Activated naive CD8-positive, alpha-beta T cell treated with anti-CD3 and anti-CD28 coated beads, Interleukin-2, amount 50 U/mL, for 16 hours (primary cell): Measurements from ENCODE around the gene GALNT2.

Experiments
- DNase-seq: peaks from one replicate; pipeline ENCODE4 v3.0.0-alpha.2; 2020; ENCODE audit warnings: low read depth, low spot score

The GALNT2 gene

DNA sequence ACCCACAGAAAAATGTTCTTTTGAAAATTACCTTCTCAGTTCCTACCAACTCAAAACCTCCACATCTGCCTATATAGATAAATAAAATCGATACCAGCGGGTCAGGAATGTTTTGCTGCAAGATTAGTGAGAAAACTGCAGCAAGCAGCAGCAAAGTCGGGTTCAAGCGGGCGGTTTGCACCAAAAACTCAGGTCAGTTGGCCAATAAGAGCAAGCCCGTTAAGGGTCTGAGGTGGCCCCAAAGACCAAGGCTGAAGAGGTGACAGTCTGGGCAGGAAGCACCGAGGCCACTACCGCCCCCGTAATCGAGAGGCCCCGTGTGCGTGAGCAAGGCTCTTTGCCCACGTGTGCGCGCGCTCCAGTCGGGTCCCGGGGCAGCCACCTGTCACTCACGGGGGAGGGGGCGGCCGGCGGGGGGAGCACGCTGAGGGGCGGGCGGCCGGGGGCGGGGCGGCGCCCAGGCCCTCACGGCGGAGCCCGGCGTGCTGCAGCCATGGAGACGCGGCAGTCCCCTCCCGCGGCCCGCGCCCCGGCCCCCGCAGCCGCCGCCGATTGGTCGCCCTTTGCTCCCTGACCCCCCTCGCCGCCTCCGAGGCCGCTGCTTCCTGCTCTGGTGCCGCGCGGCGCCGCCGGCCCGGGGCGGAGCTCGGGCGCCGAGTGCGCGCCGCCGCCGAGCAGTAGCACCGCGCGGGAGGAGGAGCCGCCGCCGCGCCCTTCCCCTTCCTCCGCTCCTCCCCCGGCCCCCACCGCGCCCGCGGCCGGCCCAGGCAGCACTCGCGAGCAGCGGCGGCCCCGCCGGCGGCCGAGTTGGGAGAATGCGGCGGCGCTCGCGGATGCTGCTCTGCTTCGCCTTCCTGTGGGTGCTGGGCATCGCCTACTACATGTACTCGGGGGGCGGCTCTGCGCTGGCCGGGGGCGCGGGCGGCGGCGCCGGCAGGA is at the start of gene GALNT2:
Gene GALNT2, plus strand, starts transcription at position 773 of the 939 bp plus-strand sequence. Its CDS starts 43 bp downstream, at position 816.
- peak; percentile 78 for DNase-seq

DNA sequence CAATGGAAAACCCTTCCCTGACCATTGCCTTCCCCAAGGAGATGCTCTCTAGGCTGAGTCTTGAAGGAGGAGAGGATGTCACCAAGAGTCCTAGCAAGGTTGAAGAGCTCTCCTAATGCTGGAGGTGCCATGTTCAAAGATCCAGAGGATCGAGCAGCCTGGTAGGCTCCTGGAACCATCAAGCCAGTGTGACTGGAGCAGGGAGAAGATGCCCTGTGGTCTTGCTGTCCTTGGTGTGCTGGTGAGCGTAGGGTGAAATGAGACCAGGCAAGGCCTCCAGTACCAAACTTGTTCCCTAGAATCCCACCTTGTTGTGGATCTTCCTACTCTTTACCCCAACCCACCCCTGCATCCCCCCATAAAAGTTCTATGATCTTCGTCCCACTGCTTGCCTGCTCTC is 46.6 kb upstream of the GALNT2 start:
- no peak for DNase-seq

DNA sequence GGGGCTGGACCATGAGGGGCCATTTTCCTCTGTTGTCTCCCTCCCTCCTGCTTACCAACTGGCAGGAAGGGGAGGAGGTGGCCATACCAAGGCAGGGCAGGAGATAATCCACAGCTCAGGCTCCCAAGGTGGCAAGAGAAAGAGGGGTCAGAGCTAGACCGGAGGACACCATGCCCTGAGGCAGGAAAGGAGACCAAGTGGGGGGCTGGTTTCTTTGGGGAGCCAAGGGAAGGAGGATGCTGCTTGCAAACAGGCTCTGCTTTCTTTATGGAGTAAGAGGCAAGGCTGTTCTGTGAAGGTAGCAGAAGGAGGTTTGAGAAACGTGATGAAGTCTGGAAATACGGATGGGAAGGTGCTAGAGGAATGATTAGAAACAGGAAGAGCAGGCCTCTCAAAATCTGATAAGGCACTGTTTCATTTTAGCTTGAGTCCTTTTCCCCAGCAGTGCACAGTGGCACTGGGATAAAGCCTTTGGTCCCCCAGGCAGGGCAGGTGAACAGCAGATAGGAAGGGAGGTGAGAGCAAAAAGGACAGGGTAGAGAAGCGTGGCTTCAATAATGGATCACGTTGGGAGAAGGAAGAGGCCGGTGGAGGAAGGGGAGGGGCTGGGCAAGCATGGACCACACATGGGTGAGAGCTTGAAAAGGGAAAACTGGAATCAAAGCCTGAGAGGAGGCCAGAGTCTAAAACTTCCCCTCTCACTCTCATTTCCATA is 44.2 kb upstream of the GALNT2 start:
- no peak for DNase-seq

DNA sequence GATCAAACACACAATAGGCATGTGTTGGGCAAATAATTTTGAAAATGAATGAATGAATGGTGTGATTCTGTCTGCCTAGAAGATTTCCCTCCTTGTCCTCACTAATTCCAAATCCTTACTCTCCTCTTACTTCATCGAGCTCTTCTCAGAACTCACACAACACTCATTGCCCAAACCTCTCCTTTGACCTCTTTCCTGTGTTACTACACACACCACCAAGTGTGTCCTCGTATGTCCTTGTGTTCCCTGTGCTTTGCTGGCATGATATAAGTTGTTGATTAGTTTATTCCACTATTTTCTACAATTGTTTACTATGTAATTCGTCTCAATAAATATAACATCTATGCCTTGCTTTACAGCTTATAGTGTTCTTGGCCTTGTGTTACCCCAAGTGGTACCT is 41.4 kb upstream of the GALNT2 start:
- DNase-seq: no peak

DNA sequence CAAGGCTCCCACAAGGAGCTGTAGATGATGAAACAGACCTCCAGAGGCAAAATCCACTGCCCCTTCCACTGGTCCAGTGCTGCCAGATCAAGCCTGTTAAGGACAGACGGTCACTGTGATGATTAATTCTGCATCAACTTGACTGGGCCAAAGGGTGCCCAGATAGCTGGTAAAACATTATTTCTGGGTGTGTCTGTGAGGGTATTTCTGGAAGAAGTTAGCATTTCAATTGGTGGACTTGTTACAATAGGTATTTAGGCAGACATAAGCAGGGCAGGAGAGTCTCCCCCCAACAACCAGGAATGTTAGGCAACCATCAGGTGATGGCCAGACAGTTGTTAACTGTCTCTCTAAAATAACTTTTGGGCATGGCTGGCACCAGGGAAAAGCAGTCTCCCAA is 40.9 kb upstream of the GALNT2 start:
- no peak for DNase-seq

DNA sequence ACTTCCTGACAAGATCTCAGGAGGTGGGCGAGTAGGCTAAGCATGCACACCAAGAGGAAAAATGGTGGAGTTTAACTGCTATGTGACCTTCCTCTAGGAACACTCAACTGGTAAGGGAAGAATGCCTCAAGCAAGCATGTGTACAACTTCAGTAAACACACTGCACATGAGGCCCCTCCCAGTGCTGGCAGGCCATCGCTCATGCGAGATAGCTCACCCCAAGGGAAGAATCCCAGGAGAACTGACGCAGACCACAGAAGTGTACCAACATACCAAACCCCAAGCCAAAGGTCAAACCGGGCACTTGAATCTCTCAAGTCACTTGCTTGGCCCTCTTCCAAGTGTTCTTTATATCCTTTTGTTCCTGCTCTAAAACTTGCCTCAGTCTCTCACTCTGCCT is 40.5 kb upstream of the GALNT2 start:
- DNase-seq: no peak

DNA sequence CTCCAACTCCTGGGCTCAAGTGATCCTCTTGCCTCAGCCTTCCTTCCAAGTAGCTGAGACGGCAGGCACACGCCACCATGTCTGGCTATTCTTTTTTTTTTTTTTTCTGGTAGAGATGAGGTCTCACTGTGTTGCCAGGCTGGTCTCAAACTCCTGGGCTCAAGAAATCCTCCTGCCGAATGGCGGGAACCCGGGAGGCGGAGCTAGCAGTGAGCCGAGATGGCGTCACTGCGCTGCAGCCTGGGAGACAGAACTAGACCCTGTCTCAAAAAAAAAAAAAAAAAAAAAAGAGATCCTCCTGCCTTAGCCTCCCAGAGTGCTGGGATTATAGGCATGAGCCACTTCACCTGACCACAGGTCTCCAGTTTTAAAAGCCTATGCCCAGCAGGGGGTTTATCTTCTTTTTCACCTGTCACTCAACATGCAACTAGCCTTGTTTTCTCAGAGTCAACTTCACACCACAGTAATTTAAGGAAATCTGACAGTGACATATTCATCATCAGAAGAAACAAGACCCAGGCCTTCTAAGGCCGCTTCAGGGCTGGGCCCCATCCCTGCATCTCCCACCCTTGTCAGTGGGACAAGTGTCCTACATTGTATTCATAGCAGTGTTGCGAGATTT is 38.3 kb upstream of the GALNT2 start:
- no peak for DNase-seq

DNA sequence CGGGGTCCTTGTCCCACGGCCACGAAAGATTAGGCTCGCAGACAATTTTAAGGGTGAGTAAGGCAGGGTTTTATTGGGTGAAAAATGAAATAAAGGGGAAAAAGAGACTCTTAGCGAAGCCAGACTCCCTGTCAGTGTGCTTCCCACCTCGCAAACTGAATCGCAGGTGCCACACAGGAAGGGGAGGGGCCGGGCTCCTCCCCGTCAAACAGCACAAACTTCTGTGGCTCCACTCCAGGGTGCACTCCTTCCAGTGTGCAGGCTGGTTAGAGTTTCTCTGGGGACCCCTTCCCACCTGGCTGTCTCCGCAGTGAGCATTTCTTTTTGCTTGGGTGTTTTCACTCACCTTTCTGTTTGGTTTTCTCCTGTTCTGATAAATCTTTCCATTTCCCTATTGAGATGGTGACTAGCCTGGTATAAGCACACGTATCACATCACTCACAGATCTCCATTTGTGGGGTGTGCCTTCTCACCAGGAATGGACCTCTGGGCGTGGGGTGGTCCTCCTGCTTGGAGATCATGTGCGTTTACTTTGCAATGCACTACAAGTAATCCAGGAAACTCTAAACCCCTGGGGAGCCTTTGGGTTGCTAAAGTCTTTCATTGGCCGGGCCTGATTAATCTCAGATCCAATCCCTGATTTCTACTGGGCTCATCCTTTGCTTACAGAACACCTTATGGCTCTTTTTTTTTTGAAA is 37.6 kb upstream of the GALNT2 start:
- no peak for DNase-seq

DNA sequence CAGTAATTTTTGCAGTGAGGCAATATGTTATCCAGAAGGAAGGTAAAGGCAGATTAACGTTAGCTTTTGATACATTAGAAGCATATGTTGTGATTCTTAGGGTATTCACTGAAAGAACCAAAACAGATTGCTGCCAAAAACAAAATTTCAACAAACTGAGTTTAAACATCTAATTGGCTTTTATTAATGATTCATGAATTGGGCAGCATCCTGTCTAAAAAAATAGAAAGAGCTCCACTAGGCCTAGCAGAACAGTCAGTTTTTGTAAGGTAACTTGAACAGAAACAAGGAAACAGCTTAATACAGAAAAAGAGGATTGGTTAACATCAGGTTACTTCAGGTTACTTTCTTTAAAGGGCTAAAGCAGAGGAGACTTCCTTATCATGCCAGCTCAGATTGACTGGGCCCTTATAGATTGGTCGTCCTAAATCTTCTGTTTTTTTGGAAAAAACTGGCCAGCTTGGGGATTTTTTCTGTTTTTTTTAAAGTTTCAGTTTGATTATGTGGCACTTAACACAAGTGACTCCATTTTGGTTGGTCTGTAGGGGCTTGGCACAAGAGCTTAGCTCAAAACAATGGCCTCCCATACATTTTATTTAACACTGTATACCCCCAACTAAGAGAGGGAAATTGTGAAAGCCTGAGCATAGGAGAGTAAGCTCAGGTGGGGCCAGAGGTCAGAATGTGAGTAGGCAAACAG is 36.8 kb upstream of the GALNT2 start:
- DNase-seq: no peak

DNA sequence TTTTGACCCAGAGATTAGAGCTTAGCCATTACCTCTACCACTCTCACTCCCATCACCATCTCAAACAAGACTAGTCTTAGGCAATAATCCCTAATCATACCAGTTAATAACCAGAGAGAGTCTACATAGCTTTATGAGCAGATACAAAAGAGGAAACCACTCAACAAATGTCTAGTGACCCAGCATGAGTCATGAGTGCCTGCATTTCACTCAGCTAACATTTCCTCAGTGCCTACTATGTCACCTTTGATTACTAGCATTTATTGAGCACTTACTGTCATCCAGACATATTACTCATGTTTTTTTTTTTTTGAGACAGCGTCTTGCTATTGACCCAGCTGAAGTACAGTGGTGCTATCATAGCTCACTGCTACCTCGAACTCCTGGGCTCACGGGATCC is 35.9 kb upstream of the GALNT2 start:
- no peak for DNase-seq

DNA sequence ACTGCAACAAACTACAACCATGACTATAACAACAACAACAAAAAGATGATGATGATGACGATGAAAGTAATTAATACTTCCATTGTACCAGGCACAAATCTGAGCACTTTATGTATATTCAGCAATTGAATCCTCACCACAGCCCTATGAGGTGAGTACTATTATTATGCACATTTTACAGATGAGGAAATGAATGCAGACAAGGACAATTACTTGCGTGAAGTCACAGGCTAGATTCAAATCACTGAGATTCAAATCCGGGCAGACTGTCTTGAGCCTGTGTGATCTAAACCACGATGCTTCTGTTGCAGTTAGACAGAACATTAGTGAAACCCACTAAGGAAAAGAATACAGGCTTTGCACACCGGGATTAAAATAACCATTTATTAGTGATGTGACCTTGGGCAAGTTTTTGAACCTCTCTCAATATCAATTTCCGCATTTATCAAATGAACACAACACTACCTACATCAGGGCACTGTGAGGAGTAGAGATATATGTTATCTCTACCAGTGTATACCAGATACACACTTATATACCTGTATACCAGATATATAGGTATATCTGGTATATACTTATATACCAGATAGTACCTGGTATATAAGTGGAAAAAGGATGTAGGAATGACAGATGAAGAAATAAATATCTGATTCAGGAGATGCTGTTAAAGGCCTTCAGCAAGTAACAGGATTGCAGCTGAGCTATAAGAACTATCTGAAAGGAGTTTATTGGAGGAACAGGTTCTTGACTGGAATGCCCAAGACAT is 34.3 kb upstream of the GALNT2 start:
- no peak for DNase-seq

DNA sequence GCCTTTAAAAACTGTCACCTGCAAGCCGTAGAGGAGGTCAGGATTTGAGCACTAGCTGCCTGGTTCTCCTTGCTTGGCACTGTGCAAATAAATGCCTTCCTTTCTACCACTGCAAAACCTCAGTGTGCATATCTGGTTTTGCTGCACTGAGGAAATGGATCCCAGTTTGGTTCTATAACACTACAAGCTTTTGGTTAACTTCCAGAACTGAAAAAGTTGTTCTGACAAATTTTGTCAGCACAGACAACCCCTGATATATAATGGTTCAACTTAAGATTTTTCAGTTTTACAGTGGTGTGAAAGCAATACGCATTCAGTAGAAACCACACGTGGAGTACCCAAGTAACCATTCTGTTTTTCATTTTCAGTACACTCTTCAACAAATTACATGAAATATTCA is 29.8 kb upstream of the GALNT2 start:
- DNase-seq: no peak

DNA sequence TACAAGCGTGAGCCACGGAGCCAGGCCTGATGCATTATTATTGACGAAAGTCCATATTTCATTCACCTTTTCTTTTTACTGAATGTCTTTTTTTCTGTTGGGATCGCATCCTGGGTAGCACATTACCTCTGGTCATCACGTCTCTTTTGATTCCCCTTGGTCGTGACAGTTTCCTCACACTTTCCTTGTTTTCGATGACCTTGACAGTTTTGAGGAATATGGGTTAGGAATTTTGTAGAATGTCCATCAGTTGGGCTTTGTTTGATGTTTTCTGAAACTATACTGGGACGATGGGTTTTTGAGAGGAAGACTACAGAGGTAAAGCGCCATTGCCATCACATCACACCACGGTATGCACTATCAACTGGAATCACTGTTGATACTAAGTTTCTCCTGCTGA is 26.6 kb upstream of the GALNT2 start:
- DNase-seq: no peak

DNA sequence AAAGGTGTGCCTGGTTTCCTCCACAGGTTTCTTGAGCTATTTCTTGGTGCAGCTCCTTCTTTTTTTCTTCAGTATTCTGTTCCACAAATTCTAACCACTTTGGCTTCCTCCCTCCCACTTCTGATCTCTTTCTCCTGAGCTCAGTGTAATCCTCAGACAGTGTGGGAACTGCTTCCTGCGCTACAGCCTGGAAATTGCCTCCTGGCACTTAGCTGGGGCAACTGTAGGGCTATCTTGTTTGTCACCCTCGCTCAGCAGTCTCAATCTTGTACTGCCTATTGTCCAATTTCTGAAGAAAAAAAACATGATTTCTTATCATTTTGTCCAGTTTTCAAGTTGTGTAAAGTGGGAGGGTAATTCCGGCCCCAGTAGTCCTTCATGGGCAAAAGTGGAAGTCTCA is 24.0 kb upstream of the GALNT2 start:
- DNase-seq: no peak

DNA sequence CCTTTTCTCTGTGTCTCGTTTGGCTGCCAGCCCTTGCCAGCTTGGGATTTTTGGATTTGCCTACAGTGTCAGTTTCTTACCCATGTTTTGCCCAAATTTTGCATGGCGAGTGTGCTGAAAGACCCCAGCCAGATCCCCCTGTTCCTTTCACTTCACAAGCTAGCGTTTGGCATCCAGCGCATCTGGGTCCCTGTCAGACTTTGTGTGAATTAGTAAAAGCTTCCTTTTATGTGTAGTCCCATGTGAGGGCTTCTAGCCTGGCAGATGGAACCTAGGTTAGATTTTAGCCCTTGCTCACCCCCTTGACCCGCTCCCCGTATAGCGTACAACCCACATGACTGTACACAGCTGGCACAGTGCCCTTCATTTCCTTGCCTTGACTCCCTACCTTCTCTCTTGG is 22.3 kb upstream of the GALNT2 start:
- DNase-seq: no peak

DNA sequence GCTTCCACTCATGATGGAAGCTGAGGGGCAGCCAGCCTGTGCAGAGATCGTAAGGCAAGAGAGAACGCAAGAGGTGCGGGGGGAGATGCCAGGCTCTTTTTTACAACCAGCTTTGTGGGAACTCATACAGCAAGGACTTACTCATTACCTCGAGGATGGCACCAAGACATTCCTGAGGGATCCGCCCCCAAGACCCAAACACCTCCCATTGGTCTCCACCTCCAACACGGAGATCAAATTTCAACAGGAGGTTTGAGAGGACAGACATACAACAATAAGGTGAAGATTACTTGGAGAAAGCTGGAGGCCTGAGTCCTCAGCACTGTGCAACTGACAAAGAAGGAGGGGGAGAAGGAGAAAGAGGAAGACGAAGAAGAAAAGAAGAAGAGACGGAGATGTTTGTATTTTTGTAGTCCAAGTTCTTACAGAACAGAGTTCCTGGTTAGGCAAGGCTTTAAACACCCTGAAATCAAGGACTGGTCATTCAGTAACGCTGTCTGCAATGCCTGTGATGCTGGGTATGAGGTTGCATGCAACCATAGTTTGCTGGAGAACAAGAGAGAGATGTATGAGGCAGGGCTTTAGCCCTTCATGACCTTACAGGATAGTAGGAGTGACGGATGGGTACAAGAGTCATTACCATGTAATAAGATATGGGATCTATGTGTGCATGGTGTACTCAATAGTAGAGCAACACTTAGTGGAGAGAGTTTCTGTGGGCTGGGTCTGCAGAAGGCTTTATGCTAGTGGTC is 19.7 kb upstream of the GALNT2 start:
- DNase-seq: no peak

DNA sequence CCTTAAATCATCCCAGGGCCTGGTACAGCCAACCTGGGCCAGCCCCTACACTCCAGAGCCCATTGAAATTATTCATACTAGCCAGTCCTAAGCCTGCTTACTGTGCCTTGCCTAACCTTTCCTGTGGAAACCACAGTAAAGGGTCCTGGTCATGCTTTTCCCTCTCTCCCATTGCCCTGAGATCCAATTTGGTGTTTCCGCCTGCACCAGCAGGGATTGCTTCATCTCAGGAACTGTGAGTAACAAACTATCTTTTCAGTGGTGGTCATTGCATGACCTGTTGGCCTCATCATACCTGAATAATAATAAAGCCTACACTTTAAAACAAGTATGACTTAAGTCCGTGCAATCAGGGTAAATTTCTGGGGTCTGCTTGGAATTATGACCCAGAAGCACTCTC is 18.7 kb upstream of the GALNT2 start:
- no peak for DNase-seq

DNA sequence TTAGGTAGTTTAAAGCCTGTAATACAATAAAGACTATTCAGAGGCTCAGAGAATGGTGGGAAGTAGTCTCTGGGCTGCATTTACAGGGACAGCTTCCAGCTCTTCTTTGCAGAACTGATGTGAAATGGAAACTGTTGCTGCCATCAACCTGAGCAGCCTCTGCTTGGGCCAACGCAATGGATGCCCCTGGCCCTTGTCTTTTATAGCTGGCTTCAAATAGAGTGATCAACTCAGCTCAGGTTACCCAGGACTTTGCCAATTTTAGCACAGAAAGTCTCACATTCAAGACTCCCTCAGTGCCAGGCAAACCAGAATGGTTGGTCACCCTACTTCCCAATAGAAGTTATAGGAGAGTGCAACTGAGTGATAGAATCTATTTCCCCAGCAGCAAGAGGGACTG is 18.1 kb upstream of the GALNT2 start:
- no peak for DNase-seq

DNA sequence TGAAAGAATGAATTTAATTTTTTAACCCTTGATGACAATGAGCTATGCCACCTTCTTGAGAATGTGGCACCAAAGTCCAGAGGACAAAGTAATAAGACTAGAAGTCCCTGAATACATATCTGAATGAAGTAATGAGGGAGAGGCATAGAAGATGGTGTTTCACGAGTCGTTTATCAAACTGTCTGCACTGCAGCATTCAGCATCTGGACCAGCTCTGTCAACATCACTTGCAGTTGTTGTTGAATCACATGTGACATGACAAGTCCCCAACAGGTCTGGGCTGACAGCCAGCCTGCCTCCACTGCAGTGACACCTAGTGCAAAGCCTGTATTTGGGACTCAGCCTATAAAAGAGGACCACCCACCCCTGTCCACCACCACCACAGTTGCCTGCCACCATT is 17.3 kb upstream of the GALNT2 start:
- DNase-seq: no peak
